ENCODE measurements around the gene LRFN5. TPM values are rescaled to one million over a fixed set of nuclear protein-coding genes. Genes with fewer than 3 reads are reported as not detected.
A peak's percentile ranks its signal among the peaks of the same experiment; 100 is the strongest.

The LRFN5 gene
- total and polyA plus RNA-seq, 2 of the 13 experiments (the other 11 are each of a cell fraction or from before 2014, with no cell fraction given) = not detected

- in situ Hi-C loops (cut with HindIII; ENCODE audit: extremely low pct_ligation_motif_present, low pct_unique_long_range_greater_than_20kb) = no loop called here
- no TSS peak for BruUV-seq (replicated peaks)
Observed at GRCh38 chr14:41915732-41916131, 309.1 kb downstream of the LRFN5 start.

GRCh38 chr14:41916313-41916712 is 309.6 kb downstream of the LRFN5 start:
- intact Hi-C loops (cut with micrococcal nuclease; ENCODE audit: unreplicated experiment) = no loop called here

More at GRCh38 chr14:41915732-41916131, 309.1 kb downstream of the LRFN5 start:
- TF ChIP-seq TRIM22 (IDR thresholded peaks at IDR 0.05) (peak; percentile 94; the same call in 1 of the 2 replicates), ZNF329 (CRISPR knock-in tag; IDR thresholded peaks at IDR 0.05; ENCODE audit: low read depth) (no peak)
- intact Hi-C loops (cut with micrococcal nuclease; ENCODE audit: unreplicated experiment) = no loop called here
- H2AFZ ChIP-seq (ENCODE audit: low read length) = no peak overlapping the region
- POLR2A ChIA-PET = no interaction called here
- no peak overlapping the region for H3K4me3 ChIP-seq (replicated peaks in 1 of 3; ENCODE audit: insufficient read depth in 1 of 3, low read depth in 2 of 3, low read length in 3 of 3)
- CTCF ChIA-PET (ENCODE audit: low intra/inter-chr PET ratio, low total read pairs) = no interaction called here
- no peaks in the 10 kb centered on the region for H3K27me3 ChIP-seq (ENCODE audit: control insufficient read depth in 1 of 2, insufficient read depth in 2 of 2, low read length in 2 of 2)
- no peaks in the 10 kb centered on the region for H3K4me1 ChIP-seq (ENCODE audit: insufficient read depth, low read length)
- no peak overlapping the region for H3K27ac ChIP-seq (ENCODE audit: extremely low read length, insufficient read depth, low read length)
- no peaks in the 10 kb centered on the region for H4K20me1 ChIP-seq (ENCODE audit: insufficient read depth, low read length)
- ATAC-seq (no peak), FAIRE-seq (no peak), DNase-seq (ENCODE audit: low spot score) (no peak)
- H3K79me2 ChIP-seq (ENCODE audit: insufficient read depth, low read length) = no peaks in the 10 kb centered on the region
- H3K9ac ChIP-seq (ENCODE audit: insufficient read depth, low read depth, low read length) = no peak overlapping the region
- peaks cover 43% of the 10 kb centered on the region for H3K9me3 ChIP-seq (ENCODE audit: low read length)
- H3K36me3 ChIP-seq (replicated peaks in 1 of 2; ENCODE audit: control insufficient read depth in 1 of 2, insufficient read depth in 2 of 2, low read length in 2 of 2) = no peaks in the 10 kb centered on the region
- H3K4me2 ChIP-seq (ENCODE audit: low read depth, low read length) = no peak overlapping the region

More at GRCh38 chr14:41916313-41916712, 309.6 kb downstream of the LRFN5 start:
- Histone ChIP-seq H3K9ac (ENCODE audit: insufficient read depth, low read depth, low read length) (no peak overlapping the region), H3K4me3 (replicated peaks in 1 of 3; ENCODE audit: insufficient read depth in 1 of 3, low read depth in 2 of 3, low read length in 3 of 3) (no peak overlapping the region), H3K4me2 (ENCODE audit: low read depth, low read length) (no peak overlapping the region), H3K9me3 (ENCODE audit: low read length) (peaks cover 43% of the 10 kb centered on the region), H2AFZ (ENCODE audit: low read length) (no peak overlapping the region), H3K27ac (ENCODE audit: extremely low read length, insufficient read depth, low read length) (no peak overlapping the region), H4K20me1 (ENCODE audit: insufficient read depth, low read length) (no peaks in the 10 kb centered on the region), H3K79me2 (ENCODE audit: insufficient read depth, low read length) (no peaks in the 10 kb centered on the region), H3K36me3 (replicated peaks in 1 of 2; ENCODE audit: control insufficient read depth in 1 of 2, insufficient read depth in 2 of 2, low read length in 2 of 2) (no peaks in the 10 kb centered on the region), H3K27me3 (ENCODE audit: control insufficient read depth in 1 of 2, insufficient read depth in 2 of 2, low read length in 2 of 2) (no peaks in the 10 kb centered on the region), H3K4me1 (ENCODE audit: insufficient read depth, low read length) (no peaks in the 10 kb centered on the region)
- BruUV-seq (replicated peaks) = no TSS peak
- ChIA-PET POLR2A (no interaction called here), CTCF (ENCODE audit: low intra/inter-chr PET ratio, low total read pairs) (no interaction called here)
- no peak for DNase-seq (ENCODE audit: low spot score)
- ATAC-seq = no peak
- TF ChIP-seq MAFK (conservative IDR thresholded peaks at IDR 0.05 in 1 of 2, IDR thresholded peaks at IDR 0.05 in 1 of 2; ENCODE audit: low read length in 2 of 2) (peak; percentile 62 to 78), ZBTB10 (CRISPR knock-in tag; IDR thresholded peaks at IDR 0.05; ENCODE audit: borderline replicate concordance) (no peak), ZFP90 (CRISPR knock-in tag; IDR thresholded peaks at IDR 0.05; ENCODE audit: borderline replicate concordance) (no peak), MAFF (IDR thresholded peaks at IDR 0.05; ENCODE audit: low read depth, low read length) (peak; percentile 68; the same call in 1 of the 2 replicates)
- in situ Hi-C loops (cut with HindIII; ENCODE audit: extremely low pct_ligation_motif_present, low pct_unique_long_range_greater_than_20kb) = no loop called here
- FAIRE-seq = no peak

All from HepG2 (cell line).